Common myeloid progenitor, CD34-positive (primary cell): ENCODE measurements around the gene COA5.
A peak's percentile ranks its signal among the peaks of the same experiment; 100 is the strongest.

Source experiments
- CTCF ChIA-PET: fragments of 350-600 bp; sonication (Branson Sonifier 250); formaldehyde crosslinking; loops from one replicate; lab custom pipeline; 2021; ENCODE audit warnings: antibody characterized with exemption; lab: Charles Lee
- POLR2A ChIA-PET: fragments of 350-600 bp; sonication (Branson Sonifier 250); formaldehyde crosslinking; loops from one replicate; lab custom pipeline; 2021; ENCODE audit warnings: antibody characterized with exemption; lab: Charles Lee
- DNase-seq, 3 donors: peaks; one replicate each; pipeline versions ENCODE4 v3.0.0 to v3.0.0-alpha.2; 2013
- H3K27ac ChIP-seq, 2 experiments: 1 replicate in 1 of 2; 2 replicates in 1 of 2; pipeline ENCODE4 v1.7.0; 2013; ENCODE audit warnings: inconsistent platforms in 2 of 2, low read length in 2 of 2, mild to moderate bottlenecking in 2 of 2, low read depth in 1 of 2, moderate library complexity in 1 of 2; ENCODE audit not compliant: severe bottlenecking in 2 of 2, insufficient read depth in 1 of 2, poor library complexity in 1 of 2
- H3K27me3 ChIP-seq, 5 experiments: replicated peaks in 2 of 5; 1 replicate in 3 of 5; 2 replicates in 2 of 5; pipeline versions ENCODE4 v1.6.1 to v1.7.0; 2013; ENCODE audit warnings: low read length in 4 of 5, mild to moderate bottlenecking in 2 of 5, moderate library complexity in 2 of 5, inconsistent platforms in 1 of 5; ENCODE audit not compliant: insufficient read depth in 5 of 5, control insufficient read depth in 4 of 5
- H3K36me3 ChIP-seq, 4 experiments: 1 replicate in 2 of 4; 2 replicates in 2 of 4; pipeline versions ENCODE4 v1.6.1 to v1.7.0; 2013; ENCODE audit warnings: low read length in 3 of 4, control low read depth in 1 of 4, mild to moderate bottlenecking in 1 of 4; ENCODE audit not compliant: control insufficient read depth in 4 of 4, insufficient read depth in 4 of 4
- H3K4me1 ChIP-seq, 4 experiments: 1 replicate in 3 of 4; 2 replicates in 1 of 4; pipeline versions ENCODE4 v1.6.1 to v1.7.1; 2013; ENCODE audit warnings: low read length in 3 of 4, mild to moderate bottlenecking in 3 of 4, control low read depth in 1 of 4, inconsistent platforms in 1 of 4, moderate library complexity in 1 of 4; ENCODE audit not compliant: control insufficient read depth in 4 of 4, insufficient read depth in 4 of 4; ENCODE audit errors: control extremely low read depth in 1 of 4
- H3K4me3 ChIP-seq, 7 experiments: 1 replicate in 4 of 7; 2 replicates in 3 of 7; pipeline versions ENCODE4 v1.5.1 to v1.7.0; 2013; ENCODE audit warnings: mild to moderate bottlenecking in 7 of 7, low read length in 6 of 7, moderate library complexity in 6 of 7, inconsistent platforms in 2 of 7, low read depth in 2 of 7, control low read depth in 1 of 7; ENCODE audit not compliant: insufficient read depth in 4 of 7, control insufficient read depth in 1 of 7; ENCODE audit errors: extremely low read depth in 1 of 7
- H3K9me3 ChIP-seq, 5 experiments: 1 replicate in 4 of 5; 2 replicates in 1 of 5; pipeline versions ENCODE4 v1.6.1 to v1.7.1; 2013; ENCODE audit warnings: low read length in 4 of 5, mild to moderate bottlenecking in 2 of 5, inconsistent platforms in 1 of 5, low read depth in 1 of 5, moderate library complexity in 1 of 5; ENCODE audit not compliant: control insufficient read depth in 4 of 5, insufficient read depth in 2 of 5; ENCODE audit errors: control extremely low read depth in 1 of 5
- WGBS: methylation state at CpG from one replicate; pipeline ENCODE4 v1.1.5; 2013; ENCODE audit not compliant: insufficient coverage; 5-methylcytosine and 5-hydroxymethylcytosine counted together

The COA5 gene

GRCh38 chr2:98632351-98632750, 24.0 kb upstream of the COA5 start:
- H3K27me3 ChIP-seq = no peaks in the 10 kb centered on the region
- peaks cover 7 to 51% (median 29%) of the 10 kb centered on the region in 4 experiments for H3K36me3 ChIP-seq
- H3K9me3 ChIP-seq = no peaks in the 10 kb centered on the region
- ChIA-PET POLR2A (no interaction called here), CTCF (interaction anchor here (2.9 kb wide), 1 partner anchor 16 kb away, joined by 9 read pairs; no protein-coding TSS in a partner anchor)
- no peaks in the 10 kb centered on the region for H3K4me1 ChIP-seq
- no peak overlapping the region for H3K4me3 ChIP-seq
- no peak overlapping the region for H3K27ac ChIP-seq
- 100% methylated on average over 3 of the region's 3 CpGs for WGBS
- DNase-seq = no peak

- H3K36me3 ChIP-seq = peaks cover 3 to 26% (median 12%) of the 10 kb centered on the region in 4 experiments
- no peaks in the 10 kb centered on the region for H3K4me1 ChIP-seq
- DNase-seq = no peak
- no peaks in the 10 kb centered on the region for H3K27me3 ChIP-seq
- no peaks in the 10 kb centered on the region for H3K9me3 ChIP-seq
- CTCF ChIA-PET = no interaction called here
- 100% methylated on average over 2 of the region's 5 CpGs for WGBS
- no peak overlapping the region for H3K4me3 ChIP-seq
- POLR2A ChIA-PET = interaction anchor here (0.8 kb wide), 1 partner anchor 16 kb away, joined by 5 read pairs; the partner anchor contains the start of genes COA5 and UNC50
- no peak overlapping the region for H3K27ac ChIP-seq
These were observed 15.3 kb upstream of the COA5 start for GRCh38 chr2:98623657-98624056.

- Histone ChIP-seq H3K9me3 (no peaks in the 10 kb centered on the region), H3K36me3 (peaks cover 13 to 68% (median 38%) of the 10 kb centered on the region in 4 experiments), H3K4me3 (no peak overlapping the region), H3K27ac (no peak overlapping the region), H3K4me1 (no peaks in the 10 kb centered on the region), H3K27me3 (no peaks in the 10 kb centered on the region)
- whole genome bisulfite sequencing = 64% methylated on average over 3 of the region's 5 CpGs
- ChIA-PET CTCF (no interaction called here), POLR2A (no interaction called here)
- no peak for DNase-seq
These were observed 8.8 kb upstream of the COA5 start for GRCh38 chr2:98617149-98617548.

GRCh38 chr2:98615481-98615880, 7.2 kb upstream of the COA5 start:
- peaks cover 7 to 65% (median 41%) of the 10 kb centered on the region in 4 experiments for H3K36me3 ChIP-seq
- DNase-seq = peak in 2 of 3 donors; percentile 19 to 26

GRCh38 chr2:98614024-98614739, 5.9 kb upstream of the COA5 start:
- Histone ChIP-seq H3K36me3 (peaks cover 7 to 67% (median 43%) of the 10 kb centered on the region in 4 experiments), H3K27me3 (no peaks in the 10 kb centered on the region), H3K9me3 (no peaks in the 10 kb centered on the region), H3K4me1 (peaks cover 6 to 16% (median 12%) of the 10 kb centered on the region in 4 experiments), H3K4me3 (no peak overlapping the region), H3K27ac (no peak overlapping the region)
- DNase-seq = no peak
- WGBS = 100% methylated on average over 9 of the region's 9 CpGs
- ChIA-PET POLR2A (no interaction called here), CTCF (no interaction called here)

More at GRCh38 chr2:98615481-98615880, 7.2 kb upstream of the COA5 start:
- Histone ChIP-seq H3K27me3 (no peaks in the 10 kb centered on the region), H3K4me1 (peaks cover 0 to 3% (median 2%) of the 10 kb centered on the region in 4 experiments), H3K9me3 (no peaks in the 10 kb centered on the region), H3K27ac (no peak overlapping the region), H3K4me3 (no peak overlapping the region)
- ChIA-PET CTCF (no interaction called here), POLR2A (no interaction called here)
- WGBS = 100% methylated on average over 5 of the region's 5 CpGs

- peak overlapping the region; percentile 97 to 99 for H3K27ac ChIP-seq
- POLR2A ChIA-PET = no interaction called here
- WGBS = 6% methylated on average over 23 of the region's 29 CpGs
- CTCF ChIA-PET = interaction anchor here (1.0 to 1.2 kb wide), 2 partner anchors 11 to 213 kb away, joined by 3 read pairs; no protein-coding TSS in a partner anchor
- peak in 2 of 3 donors; percentile 41 to 55 for DNase-seq
- H3K36me3 ChIP-seq = peaks cover 4 to 29% (median 17%) of the 10 kb centered on the region in 4 experiments
- peaks cover 20 to 38% (median 32%) of the 10 kb centered on the region in 4 experiments for H3K4me1 ChIP-seq
- no peaks in the 10 kb centered on the region for H3K9me3 ChIP-seq
- peak overlapping the region; percentile 75 to 95 (median 92) for H3K4me3 ChIP-seq
- no peaks in the 10 kb centered on the region for H3K27me3 ChIP-seq
These were observed 771 bp upstream of the COA5 start for GRCh38 chr2:98608962-98609604.

GRCh38 chr2:98607741-98608115, 584 bp downstream of the COA5 start:
- ChIA-PET POLR2A (interaction anchor here (0.5 to 1.0 kb wide), 2 partner anchors 16 to 875 kb away, joined by 4 to 5 read pairs; no protein-coding TSS in a partner anchor), CTCF (no interaction called here)
- H3K36me3 ChIP-seq = peaks cover 4 to 25% (median 18%) of the 10 kb centered on the region in 4 experiments
- no peak for DNase-seq
- H3K4me1 ChIP-seq = peaks cover 20 to 38% (median 32%) of the 10 kb centered on the region in 4 experiments
- no peaks in the 10 kb centered on the region for H3K27me3 ChIP-seq
- peak overlapping the region; percentile 97 to 99 for H3K27ac ChIP-seq
- H3K4me3 ChIP-seq = peak overlapping the region; percentile 75 to 95 (median 92)
- H3K9me3 ChIP-seq = no peaks in the 10 kb centered on the region
- 2% methylated on average over 5 of the region's 7 CpGs for WGBS
